Left lung (tissue), 10 donors: ENCODE results near the gene KDM2B. TPM values are rescaled to one million over a fixed set of nuclear protein-coding genes. Genes with fewer than 3 reads are reported as not detected.

Source experiments
- ATAC-seq: fragments of 200-7000 bp; cut with Tn5 transposase; one replicate; pipeline ENCODE4 v1.9.1; 2020; ENCODE audit warnings: moderate library complexity
- DNase-seq, 4 donors: peaks; one replicate each; pipeline ENCODE4 v3.0.0-alpha.2; 2013 to 2020
- H3K27ac ChIP-seq, 2 donors: fragments of 200-600 bp; sonication (generic) in 1 of 2; one replicate each; pipeline versions ENCODE4 v1.5.0 to v1.8.0; 2020 to 2021
- H3K27me3 ChIP-seq, 2 donors: fragments of 200-600 bp; sonication (generic) in 1 of 2; one replicate each; pipeline versions ENCODE4 v1.5.0 to v1.8.0; 2020 to 2021
- H3K36me3 ChIP-seq, 2 donors: fragments of 200-600 bp; sonication (generic) in 1 of 2; one replicate each; pipeline versions ENCODE4 v1.5.0 to v1.8.0; 2020 to 2021
- H3K4me1 ChIP-seq, 2 donors: fragments of 200-600 bp; one replicate each; pipeline ENCODE4 v1.8.0; 2021
- H3K4me3 ChIP-seq, 2 donors: fragments of 200-600 bp; sonication (generic) in 1 of 2; one replicate each; pipeline versions ENCODE4 v1.5.0 to v1.8.0; 2020 to 2021; ENCODE audit warnings: mild to moderate bottlenecking in 1 of 2
- H3K9me3 ChIP-seq, 2 donors: fragments of 200-600 bp; sonication (generic) in 1 of 2; one replicate each; pipeline versions ENCODE4 v1.5.0 to v1.8.0; 2020 to 2021
- CTCF ChIP-seq, 2 donors: fragments of 200-600 bp; sonication (generic) in 1 of 2; IDR thresholded peaks; one replicate each; pipeline versions ENCODE4 v1.5.0 to v1.8.0; 2021; ENCODE audit warnings: antibody characterized with exemption in 2 of 2
- intact Hi-C, 2 donors: fragments of 100-400 bp; cut with DNase I; formaldehyde crosslinking; loops; one replicate each; pipeline versions ENCODE4 v1.11.2 to v1.14.2; 2022
- polyA plus RNA-seq, 6 donors: library from polyadenylated mRNA; unstranded; fragments of 120-200 nt; gene quantifications; one replicate each; pipeline ENCODE4 v1.2.1, GENCODE V29; 2013; ENCODE audit not compliant: insufficient read length in 6 of 6
- total RNA-seq, 2 donors: library from RNA; stranded (reverse); fragmentation: NEBNext Ultra II Directional; extraction: Animal tissue kit (Norgen Biotek cat#: 25700); gene quantifications; one replicate each; pipeline ENCODE4 v1.2.1, GENCODE V29; 2021
- donor health status: DM: no; HTN: yes; CAD: no.
- donor health status: DM: no; HTN: no; CAD: no.

KDM2B gene
- total and polyA plus RNA-seq, 8 donors = 22.9 to 44.7 (median 38.0) TPM

GRCh38 chr12:121504505-121504904 is 76.3 kb downstream of the KDM2B start:
- Histone ChIP-seq H3K27ac (no peak overlapping the region), H3K27me3 (no peaks in the 10 kb centered on the region), H3K36me3 (peaks cover 0 to 28% of the 10 kb centered on the region in 2 donors), H3K4me3 (no peak overlapping the region), H3K4me1 (peaks cover 0 to 7% of the 10 kb centered on the region in 2 donors), H3K9me3 (no peaks in the 10 kb centered on the region)
- TF ChIP-seq CTCF (IDR thresholded peaks at IDR 0.05) = no peak
- no peak for ATAC-seq
- intact Hi-C loops = no loop called here
- DNase-seq = no peak

GRCh38 chr12:121503395-121503794 is 77.4 kb downstream of the KDM2B start:
- H3K9me3 ChIP-seq = no peaks in the 10 kb centered on the region
- intact Hi-C loops = no loop called here
- no peak for ATAC-seq

GRCh38 chr12:121501946-121502345 is 78.9 kb downstream of the KDM2B start:
- Histone ChIP-seq H3K4me3 (no peak overlapping the region), H3K4me1 (peaks cover 0 to 10% of the 10 kb centered on the region in 2 donors), H3K27ac (no peak overlapping the region), H3K27me3 (no peaks in the 10 kb centered on the region), H3K36me3 (peaks cover 0 to 14% of the 10 kb centered on the region in 2 donors), H3K9me3 (no peaks in the 10 kb centered on the region)
- TF ChIP-seq CTCF (IDR thresholded peaks at IDR 0.05) = no peak
- ATAC-seq (no peak), DNase-seq (no peak)
- intact Hi-C loops = no loop called here

More at GRCh38 chr12:121503395-121503794, 77.4 kb downstream of the KDM2B start:
- peaks cover 0 to 16% of the 10 kb centered on the region in 2 donors for H3K36me3 ChIP-seq
- TF ChIP-seq CTCF (IDR thresholded peaks at IDR 0.05) = no peak
- no peaks in the 10 kb centered on the region for H3K27me3 ChIP-seq
- DNase-seq = no peak
- peaks cover 0 to 7% of the 10 kb centered on the region in 2 donors for H3K4me1 ChIP-seq
- no peak overlapping the region for H3K4me3 ChIP-seq
- H3K27ac ChIP-seq = no peak overlapping the region

GRCh38 chr12:121499929-121500793 is 80.7 kb downstream of the KDM2B start:
- peak; percentile 97 for ATAC-seq
- Histone ChIP-seq H3K4me3 (no peak overlapping the region), H3K27ac (peak overlapping the region in 1 of 2 donors; percentile 11), H3K9me3 (no peaks in the 10 kb centered on the region), H3K36me3 (peaks cover 0 to 7% of the 10 kb centered on the region in 2 donors), H3K27me3 (no peaks in the 10 kb centered on the region), H3K4me1 (peaks cover 0 to 12% of the 10 kb centered on the region in 2 donors)
- DNase-seq = peak; percentile 66 to 96 (median 80)
- peak; percentile 98 for TF ChIP-seq CTCF (IDR thresholded peaks at IDR 0.05)
- intact Hi-C loops = loop anchor here in 1 of 2 donors (10.0 kb wide), 1 partner anchor 185 kb away; no protein-coding TSS in a partner anchor

GRCh38 chr12:121495746-121496145 is 85.1 kb downstream of the KDM2B start:
- intact Hi-C loops = loop anchor here in 1 of 2 donors (10.0 kb wide), 1 partner anchor 189 kb away; no protein-coding TSS in a partner anchor
- H3K27ac ChIP-seq = no peak overlapping the region
- no peaks in the 10 kb centered on the region for H3K27me3 ChIP-seq
- peaks cover 0 to 12% of the 10 kb centered on the region in 2 donors for H3K4me1 ChIP-seq
- no peaks in the 10 kb centered on the region for H3K36me3 ChIP-seq
- no peak for TF ChIP-seq CTCF (IDR thresholded peaks at IDR 0.05)
- no peak overlapping the region for H3K4me3 ChIP-seq
- no peaks in the 10 kb centered on the region for H3K9me3 ChIP-seq
- ATAC-seq (no peak), DNase-seq (no peak)
